AG04450 (cell line): ENCODE measurements around the gene GPS1. TPM values are rescaled to one million over a fixed set of nuclear protein-coding genes. Genes with fewer than 3 reads are reported as not detected.

ENCODE experiments used
- CTCF ChIA-PET: fragments of 300-600, 350-600 bp; formaldehyde crosslinking; extraction: SDS; loops from one replicate; lab custom pipeline; 2022; ENCODE audit warnings: antibody characterized with exemption, inconsistent platforms; lab: Charles Lee
- POLR2A ChIA-PET: fragments of 350-600 bp; formaldehyde crosslinking; extraction: SDS; loops from one replicate; lab custom pipeline; 2021; ENCODE audit warnings: antibody characterized with exemption, inconsistent platforms; lab: Yijun Ruan, JAX
- DNase-seq: peaks from one replicate; pipeline ENCODE4 v3.0.0-alpha.2; 2011; ENCODE audit warnings: low read depth, low spot score
- H3K27ac ChIP-seq: one replicate; pipeline ENCODE4 v1.5.1; 2012; ENCODE audit warnings: low read depth, low read length, control low read depth
- H3K27me3 ChIP-seq: one replicate; pipeline ENCODE4 v1.6.0; 2012; ENCODE audit warnings: low read length; ENCODE audit not compliant: control insufficient read depth, insufficient read depth
- H3K4me3 ChIP-seq: 2 replicates; pipeline ENCODE4 v1.5.1; 2011; ENCODE audit warnings: mild to moderate bottlenecking, low read depth, low read length, control low read depth
- H3K9me3 ChIP-seq: 2 replicates; pipeline ENCODE4 v1.5.1; 2012; ENCODE audit warnings: low read length; ENCODE audit not compliant: control insufficient read depth, insufficient read depth
- CTCF ChIP-seq: IDR thresholded peaks from 2 replicates; pipeline ENCODE4 v1.5.1; 2011; ENCODE audit warnings: low read depth, low read length, control low read depth, inconsistent platforms
- polyA plus RNA-seq: library from polyadenylated mRNA; depleted of rRNA; stranded (reverse); fragments of >200 nt; gene quantifications from 2 replicates; pipeline ENCODE4 v1.2.3, GENCODE V29; 2011

GPS1 gene
- polyA plus RNA-seq, 1 experiment = 63.1 TPM

- Histone ChIP-seq H3K27ac (no peak overlapping the region), H3K4me3 (no peak overlapping the region), H3K9me3 (no peaks in the 10 kb centered on the region; the same call in 1 of the 2 replicates), H3K27me3 (no peaks in the 10 kb centered on the region)
- no peak for DNase-seq
- no peak for TF ChIP-seq CTCF
- CTCF ChIA-PET = no interaction called here
- POLR2A ChIA-PET = no interaction called here
Observed at GRCh38 chr17:82012261-82012639, 39.4 kb upstream of the GPS1 start.

GRCh38 chr17:82012640-82013295 lies 38.9 kb upstream of the GPS1 start:
- ChIA-PET POLR2A (no interaction called here), CTCF (no interaction called here)
- no peak for DNase-seq
- Histone ChIP-seq H3K27me3 (no peaks in the 10 kb centered on the region), H3K9me3 (no peaks in the 10 kb centered on the region; the same call in 1 of the 2 replicates), H3K4me3 (no peak overlapping the region), H3K27ac (no peak overlapping the region)
- no peak for TF ChIP-seq CTCF

- DNase-seq = no peak
- POLR2A ChIA-PET = no interaction called here
- H3K4me3 ChIP-seq = no peak overlapping the region
- CTCF ChIA-PET = no interaction called here
- no peaks in the 10 kb centered on the region for H3K27me3 ChIP-seq
- no peak overlapping the region for H3K27ac ChIP-seq
- TF ChIP-seq CTCF = no peak
- no peaks in the 10 kb centered on the region; the same call in 1 of the 2 replicates for H3K9me3 ChIP-seq
Observed at GRCh38 chr17:82013341-82013740, 38.4 kb upstream of the GPS1 start.

GRCh38 chr17:82013772-82014321 lies 37.9 kb upstream of the GPS1 start:
- CTCF ChIA-PET = interaction anchor here (1.2 kb wide), 1 partner anchor 54 kb away, joined by 4 read pairs; no protein-coding TSS in a partner anchor
- no peak for TF ChIP-seq CTCF
- H3K27me3 ChIP-seq = no peaks in the 10 kb centered on the region
- DNase-seq = no peak
- H3K27ac ChIP-seq = no peak overlapping the region
- POLR2A ChIA-PET = no interaction called here
- H3K4me3 ChIP-seq = no peak overlapping the region
- no peaks in the 10 kb centered on the region; the same call in 1 of the 2 replicates for H3K9me3 ChIP-seq

GRCh38 chr17:82014432-82014831 lies 37.3 kb upstream of the GPS1 start:
- no peak for TF ChIP-seq CTCF
- H3K27me3 ChIP-seq = no peaks in the 10 kb centered on the region
- H3K27ac ChIP-seq = no peak overlapping the region
- no peak overlapping the region for H3K4me3 ChIP-seq
- DNase-seq = no peak
- POLR2A ChIA-PET = no interaction called here
- CTCF ChIA-PET = interaction anchor here (1.2 kb wide), 1 partner anchor 55 kb away, joined by 4 read pairs; no protein-coding TSS in a partner anchor
- no peaks in the 10 kb centered on the region; the same call in 1 of the 2 replicates for H3K9me3 ChIP-seq
